Mucosa of descending colon (tissue), 3 donors: ENCODE data around the gene RSPH1. TPM values are rescaled to one million over a fixed set of nuclear protein-coding genes. Genes with fewer than 3 reads are reported as not detected.

Experiments
- ATAC-seq: fragments of 200-7000 bp; cut with Tn5 transposase; one replicate; pipeline ENCODE4 v1.9.1; 2020; ENCODE audit warnings: mild to moderate bottlenecking, moderate library complexity
- DNase-seq, 3 donors: peaks; one replicate each; pipeline ENCODE4 v3.0.0-alpha.2; 2020
- H3K36me3 ChIP-seq: fragments of 200-600 bp; one replicate; pipeline ENCODE4 v1.8.0; 2021; ENCODE audit warnings: low read depth, mild to moderate bottlenecking
- H3K4me1 ChIP-seq: fragments of 200-600 bp; one replicate; pipeline ENCODE4 v1.8.0; 2021; ENCODE audit warnings: low read depth, mild to moderate bottlenecking
- H3K4me3 ChIP-seq: fragments of 200-600 bp; one replicate; pipeline ENCODE4 v1.8.0; 2021; ENCODE audit warnings: mild to moderate bottlenecking
- H3K9me3 ChIP-seq: fragments of 200-600 bp; one replicate; pipeline ENCODE4 v1.8.0; 2021; ENCODE audit warnings: mild to moderate bottlenecking
- CTCF ChIP-seq: fragments of 200-600 bp; IDR thresholded peaks from one replicate; pipeline ENCODE4 v1.8.0; 2022; ENCODE audit warnings: antibody characterized with exemption, mild to moderate bottlenecking
- intact Hi-C, 2 donors: fragments of 100-400 bp; cut with DNase I in 1 of 2; cut with micrococcal nuclease in 1 of 2; formaldehyde crosslinking; loops; one replicate each; pipeline versions ENCODE4 v1.11.0 to v1.11.1; 2022; cut with DNase I, micrococcal nuclease
- total RNA-seq, 3 donors: library from RNA; stranded (reverse); fragmentation: NEBNext Ultra II Directional in 2 of 3; extraction: Animal tissue kit (Norgen Biotek cat#: 25700) in 2 of 3; gene quantifications; one replicate each; pipeline versions ENCODE4 v1.2.1 to v1.2.4, GENCODE V29; 2021 to 2023
- donor health status: DM: no; HTN: no; CAD: no; lungs with moderate emphysema.
- donor health status: DM: no; HTN: no; CAD: no.
- donor health status: DM: no; HTN: yes; CAD: no.

The RSPH1 gene
- total RNA-seq, 3 donors from 2014 or later: 4.0 to 7.6 (median 4.5) TPM

- no peak overlapping the region for H3K4me3 ChIP-seq
- ATAC-seq (peak; percentile 81), DNase-seq (peak in 2 of 3 donors; percentile 46 to 56)
- intact Hi-C loops: no loop called here
- peaks cover 3% of the 10 kb centered on the region for H3K4me1 ChIP-seq
- no peaks in the 10 kb centered on the region for H3K36me3 ChIP-seq
- H3K9me3 ChIP-seq: no peaks in the 10 kb centered on the region
- no peak for TF ChIP-seq CTCF
These were observed 69.0 kb downstream of the RSPH1 start for GRCh38 chr21:42426876-42427480.

GRCh38 chr21:42426424-42426823, 69.6 kb downstream of the RSPH1 start:
- no peak overlapping the region for H3K4me3 ChIP-seq
- no peak for TF ChIP-seq CTCF
- H3K4me1 ChIP-seq: peaks cover 3% of the 10 kb centered on the region
- no peaks in the 10 kb centered on the region for H3K36me3 ChIP-seq
- DNase-seq: no peak
- intact Hi-C loops: no loop called here
- no peak for ATAC-seq
- H3K9me3 ChIP-seq: no peaks in the 10 kb centered on the region

GRCh38 chr21:42425591-42425990, 70.4 kb downstream of the RSPH1 start:
- Histone ChIP-seq H3K36me3 (no peaks in the 10 kb centered on the region), H3K4me1 (peaks cover 3% of the 10 kb centered on the region), H3K4me3 (no peak overlapping the region), H3K9me3 (no peaks in the 10 kb centered on the region)
- ATAC-seq (no peak), DNase-seq (no peak)
- intact Hi-C loops: no loop called here
- TF ChIP-seq CTCF: no peak

GRCh38 chr21:42424914-42425541, 71.0 kb downstream of the RSPH1 start:
- Histone ChIP-seq H3K9me3 (no peaks in the 10 kb centered on the region), H3K4me1 (peaks cover 3% of the 10 kb centered on the region), H3K4me3 (no peak overlapping the region), H3K36me3 (no peaks in the 10 kb centered on the region)
- TF ChIP-seq CTCF: no peak
- DNase-seq (peak; percentile 38 to 66 (median 57)), ATAC-seq (peak; percentile 69)
- intact Hi-C loops: no loop called here

GRCh38 chr21:42423685-42424084, 72.3 kb downstream of the RSPH1 start:
- Histone ChIP-seq H3K9me3 (no peaks in the 10 kb centered on the region), H3K36me3 (no peaks in the 10 kb centered on the region), H3K4me1 (peaks cover 3% of the 10 kb centered on the region), H3K4me3 (no peak overlapping the region)
- ATAC-seq (no peak), DNase-seq (no peak)
- intact Hi-C loops: no loop called here
- no peak for TF ChIP-seq CTCF
